NCI-H146 treated with DMSO at 0.1 percent for 48 hours (cell line): ENCODE results near the gene RNF138.
A peak's percentile ranks its signal among the peaks of the same experiment; 100 is the strongest.
"Not testable (repeated sequence)": the region's sequence is repeated elsewhere in the genome, so short reads cannot be mapped to it uniquely, and the experiment has no call there.

Experiments
- DNase-seq: peaks from one replicate; lab custom pipeline; 2025; ENCODE audit not compliant: unreplicated experiment; lab: John Stamatoyannopoulos, UW

RNF138 gene

GRCh38 chr18:32091724-32092421, at the start of gene RNF138:
TSS of gene RNF138 (plus strand) at chr18:32091874. CDS start at chr18:32092777, 903 bp downstream.
- DNase-seq = peak; percentile 93

- DNase-seq = no peak
These were observed 49.3 kb upstream of the RNF138 start for GRCh38 chr18:32042337-32042736.

- DNase-seq = no peak
These were observed 43.1 kb upstream of the RNF138 start for GRCh38 chr18:32048507-32049091.

- no peak for DNase-seq
These were observed 42.1 kb upstream of the RNF138 start for GRCh38 chr18:32049393-32050171.

GRCh38 chr18:32056613-32057358, 34.9 kb upstream of the RNF138 start:
- no peak for DNase-seq

GRCh38 chr18:32057624-32058165, 34.0 kb upstream of the RNF138 start:
- no peak for DNase-seq

- DNase-seq = no peak
These were observed 31.6 kb upstream of the RNF138 start for GRCh38 chr18:32060026-32060425.

GRCh38 chr18:32067375-32068167, 24.1 kb upstream of the RNF138 start:
- DNase-seq = no peak

- no peak for DNase-seq
These were observed 19.4 kb upstream of the RNF138 start for GRCh38 chr18:32072321-32072720.

- DNase-seq = no peak
These were observed 17.5 kb upstream of the RNF138 start for GRCh38 chr18:32074206-32074605.

GRCh38 chr18:32078845-32079244, 12.8 kb upstream of the RNF138 start:
- no peak for DNase-seq

- DNase-seq = no peak
These were observed 9.8 kb upstream of the RNF138 start for GRCh38 chr18:32081881-32082280.

- no peak for DNase-seq
These were observed 7.9 kb upstream of the RNF138 start for GRCh38 chr18:32083781-32084180.

GRCh38 chr18:32086881-32087280, 4.8 kb upstream of the RNF138 start:
- DNase-seq = no peak

- not testable (repeated sequence) for DNase-seq
These were observed 843 bp upstream of the RNF138 start for GRCh38 chr18:32090831-32091230.

GRCh38 chr18:32091325-32091723, 350 bp upstream of the RNF138 start:
- peak; percentile 89 for DNase-seq

- DNase-seq = peak; percentile 96
These were observed 888 bp downstream of the RNF138 start for GRCh38 chr18:32092422-32093101.

- DNase-seq = peak; percentile 66
These were observed 1.4 kb downstream of the RNF138 start for GRCh38 chr18:32093102-32093511.

- peak; percentile 65 for DNase-seq
These were observed 1.8 kb downstream of the RNF138 start for GRCh38 chr18:32093523-32093922.
